H7 (cell line): ENCODE data around the gene ENO4. TPM values are rescaled to one million over a fixed set of nuclear protein-coding genes. Genes with fewer than 3 reads are reported as not detected.

Experiments used
- total RNA-seq: library from RNA; depleted of rRNA; stranded (reverse); fragments of >200 nt; shearing (Covaris generic); gene quantifications from 2 replicates; pipeline ENCODE4 v1.2.3, GENCODE V29; 2014; rRNA removed

ENO4 gene
- total RNA-seq, 1 experiment from 2014 or later: 0.94 TPM

Other genes with a start within 250 kb of the ENO4 start
- not detected in 2 replicates for gene PNLIPRP2, start 228.5 kb upstream of the ENO4 start, total RNA-seq
- 1.9 and 2.2 TPM in 2 replicates for gene HSPA12A, start 106.9 kb upstream of the ENO4 start, total RNA-seq
- gene SHTN1, start 155.7 kb downstream of the ENO4 start, total RNA-seq: 5.1 and 8.5 TPM in 2 replicates